ENCODE results near the gene TBC1D3I. TPM values are rescaled to one million over a fixed set of nuclear protein-coding genes. Genes with fewer than 3 reads are reported as not detected.
"Not testable (repeated sequence)": the region's sequence is repeated elsewhere in the genome, so short reads cannot be mapped to it uniquely, and the experiment has no call there.

Gene TBC1D3I
- total RNA-seq, 1 experiment from 2014 or later, result 0.58 TPM

- POLR2A ChIA-PET (ENCODE audit: low non-redundant PET), result no interaction called here
- DNase-seq (ENCODE audit: low spot score), result no peak
- BruUV-seq (replicated peaks), result no TSS peak
- Histone ChIP-seq H3K27ac (ENCODE audit: low read depth, low read length, poor library complexity, severe bottlenecking) (no peak overlapping the region), H3K4me1 (ENCODE audit: insufficient read depth, low read length, poor library complexity, severe bottlenecking) (no peaks in the 10 kb centered on the region), H3K9me3 (ENCODE audit: low read depth, low read length, poor library complexity, severe bottlenecking) (no peaks in the 10 kb centered on the region), H3K36me3 (ENCODE audit: insufficient read depth, low read length, poor library complexity, severe bottlenecking) (no peaks in the 10 kb centered on the region), H3K27me3 (replicated peaks; ENCODE audit: insufficient read depth, low read depth, low read length, poor library complexity) (no peaks in the 10 kb centered on the region), H3K4me3 (ENCODE audit: low read depth, low read length, poor library complexity, severe bottlenecking) (no peak overlapping the region)
- CTCF ChIA-PET, result no interaction called here
- TF ChIP-seq, protein P1, sequence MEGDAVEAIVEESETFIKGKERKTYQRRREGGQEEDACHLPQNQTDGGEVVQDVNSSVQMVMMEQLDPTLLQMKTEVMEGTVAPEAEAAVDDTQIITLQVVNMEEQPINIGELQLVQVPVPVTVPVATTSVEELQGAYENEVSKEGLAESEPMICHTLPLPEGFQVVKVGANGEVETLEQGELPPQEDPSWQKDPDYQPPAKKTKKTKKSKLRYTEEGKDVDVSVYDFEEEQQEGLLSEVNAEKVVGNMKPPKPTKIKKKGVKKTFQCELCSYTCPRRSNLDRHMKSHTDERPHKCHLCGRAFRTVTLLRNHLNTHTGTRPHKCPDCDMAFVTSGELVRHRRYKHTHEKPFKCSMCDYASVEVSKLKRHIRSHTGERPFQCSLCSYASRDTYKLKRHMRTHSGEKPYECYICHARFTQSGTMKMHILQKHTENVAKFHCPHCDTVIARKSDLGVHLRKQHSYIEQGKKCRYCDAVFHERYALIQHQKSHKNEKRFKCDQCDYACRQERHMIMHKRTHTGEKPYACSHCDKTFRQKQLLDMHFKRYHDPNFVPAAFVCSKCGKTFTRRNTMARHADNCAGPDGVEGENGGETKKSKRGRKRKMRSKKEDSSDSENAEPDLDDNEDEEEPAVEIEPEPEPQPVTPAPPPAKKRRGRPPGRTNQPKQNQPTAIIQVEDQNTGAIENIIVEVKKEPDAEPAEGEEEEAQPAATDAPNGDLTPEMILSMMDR (conservative IDR thresholded peaks at IDR 0.05; ENCODE audit: low read depth, low read length), result no peak
- no peak for TF ChIP-seq EZH2 (IDR thresholded peaks at IDR 0.05; ENCODE audit: borderline replicate concordance, low read depth, low read length, poor library complexity, severe bottlenecking)
- intact Hi-C loops (cut with micrococcal nuclease; ENCODE audit: unreplicated experiment), result no loop called here
These were observed 54.8 kb downstream of the TBC1D3I start for GRCh38 chr17:36209575-36209974.

DNA sequence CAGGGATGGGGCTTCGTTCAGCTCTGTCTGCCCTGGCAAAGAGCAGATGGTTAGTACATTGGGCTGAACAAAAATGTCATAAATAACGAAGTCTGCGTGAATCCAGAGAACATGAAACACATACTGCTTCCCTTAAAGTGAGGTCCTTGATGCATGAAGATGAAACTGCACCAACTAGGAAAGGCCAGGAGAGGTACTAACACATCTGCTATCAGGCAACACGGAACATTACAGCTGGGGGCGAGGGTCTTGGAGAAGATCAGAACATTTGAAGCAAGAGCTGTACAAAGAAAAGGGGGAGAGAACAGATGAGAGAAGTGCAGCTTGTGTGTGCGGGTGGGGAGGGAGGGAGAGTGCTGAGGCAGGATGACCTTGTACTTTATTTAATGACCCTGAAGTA lies 57.0 kb downstream of the TBC1D3I start:
- POLR2A ChIA-PET (ENCODE audit: low non-redundant PET); DNase-seq (ENCODE audit: low spot score); H3K4me3 ChIP-seq (ENCODE audit: low read depth, low read length, poor library complexity, severe bottlenecking); CTCF ChIA-PET; H3K27me3 ChIP-seq (replicated peaks; ENCODE audit: insufficient read depth, low read depth, low read length, poor library complexity); BruUV-seq (replicated peaks); H3K36me3 ChIP-seq (ENCODE audit: insufficient read depth, low read length, poor library complexity, severe bottlenecking); H3K9me3 ChIP-seq (ENCODE audit: low read depth, low read length, poor library complexity, severe bottlenecking); H3K27ac ChIP-seq (ENCODE audit: low read depth, low read length, poor library complexity, severe bottlenecking); intact Hi-C loops (cut with micrococcal nuclease; ENCODE audit: unreplicated experiment); H3K4me1 ChIP-seq (ENCODE audit: insufficient read depth, low read length, poor library complexity, severe bottlenecking): not testable (repeated sequence)

GRCh38 chr17:36206486-36206821 lies 57.9 kb downstream of the TBC1D3I start:
- H3K4me1 ChIP-seq (ENCODE audit: insufficient read depth, low read length, poor library complexity, severe bottlenecking); intact Hi-C loops (cut with micrococcal nuclease; ENCODE audit: unreplicated experiment); DNase-seq (ENCODE audit: low spot score); POLR2A ChIA-PET (ENCODE audit: low non-redundant PET); H3K27me3 ChIP-seq (replicated peaks; ENCODE audit: insufficient read depth, low read depth, low read length, poor library complexity); H3K4me3 ChIP-seq (ENCODE audit: low read depth, low read length, poor library complexity, severe bottlenecking); BruUV-seq (replicated peaks); H3K9me3 ChIP-seq (ENCODE audit: low read depth, low read length, poor library complexity, severe bottlenecking); H3K27ac ChIP-seq (ENCODE audit: low read depth, low read length, poor library complexity, severe bottlenecking); CTCF ChIA-PET; H3K36me3 ChIP-seq (ENCODE audit: insufficient read depth, low read length, poor library complexity, severe bottlenecking): not testable (repeated sequence)

- intact Hi-C loops (cut with micrococcal nuclease; ENCODE audit: unreplicated experiment), result no loop called here
- H3K4me3 ChIP-seq (ENCODE audit: low read depth, low read length, poor library complexity, severe bottlenecking), result no peak overlapping the region
- no peak for DNase-seq (ENCODE audit: low spot score)
- H3K4me1 ChIP-seq (ENCODE audit: insufficient read depth, low read length, poor library complexity, severe bottlenecking), result no peaks in the 10 kb centered on the region
- no peaks in the 10 kb centered on the region for H3K27me3 ChIP-seq (replicated peaks; ENCODE audit: insufficient read depth, low read depth, low read length, poor library complexity)
- TF ChIP-seq, protein P1 (conservative IDR thresholded peaks at IDR 0.05; ENCODE audit: low read depth, low read length), result no peak
- TF ChIP-seq EZH2 (IDR thresholded peaks at IDR 0.05; ENCODE audit: borderline replicate concordance, low read depth, low read length, poor library complexity, severe bottlenecking), result no peak
- no peak overlapping the region for H3K27ac ChIP-seq (ENCODE audit: low read depth, low read length, poor library complexity, severe bottlenecking)
- CTCF ChIA-PET, result no interaction called here
- no TSS peak for BruUV-seq (replicated peaks)
- H3K9me3 ChIP-seq (ENCODE audit: low read depth, low read length, poor library complexity, severe bottlenecking), result no peaks in the 10 kb centered on the region
- no peaks in the 10 kb centered on the region for H3K36me3 ChIP-seq (ENCODE audit: insufficient read depth, low read length, poor library complexity, severe bottlenecking)
- POLR2A ChIA-PET (ENCODE audit: low non-redundant PET), result no interaction called here
These were observed 58.5 kb downstream of the TBC1D3I start for GRCh38 chr17:36205637-36206485.

Data from A673 (cell line).